MCF 10A (cell line): ENCODE results near the gene METTL15. TPM values are rescaled to one million over a fixed set of nuclear protein-coding genes. Genes with fewer than 3 reads are reported as not detected.
"Not testable (repeated sequence)": the region's sequence is repeated elsewhere in the genome, so short reads cannot be mapped to it uniquely, and the experiment has no call there.

Source experiments
- BruUV-seq: library from RNA; stranded (reverse); fragments of 400-500 nt; replicated peaks from 2 replicates; lab custom pipeline; 2021; lab: Mats Ljungman, UMichigan
- CTCF ChIA-PET: fragments of 300-600 bp; sonication (Branson Sonifier 250); formaldehyde crosslinking; extraction: SDS; loops from one replicate; lab custom pipeline; 2021; ENCODE audit warnings: antibody characterized with exemption, inconsistent platforms; lab: Yijun Ruan, JAX
- POLR2A ChIA-PET: fragments of 300-600, 350-650 bp; sonication (Branson Sonifier 250); formaldehyde crosslinking; extraction: SDS; loops from one replicate; lab custom pipeline; 2020; ENCODE audit warnings: antibody characterized with exemption, inconsistent platforms; lab: Yijun Ruan, JAX
- DNase-seq: peaks from one replicate; pipeline ENCODE4 v3.0.0-alpha.2; 2018; ENCODE audit not compliant: unreplicated experiment
- H3K27ac Mint-ChIP-seq: one replicate; pipeline ENCODE4 v1.8.0; 2022; ENCODE audit warnings: mild to moderate bottlenecking, low read depth, mixed read lengths; ENCODE audit not compliant: unreplicated experiment
- H3K27me3 Mint-ChIP-seq: one replicate; pipeline ENCODE4 v1.8.0; 2022; ENCODE audit warnings: mixed read lengths; ENCODE audit not compliant: insufficient read depth, unreplicated experiment
- H3K36me3 Mint-ChIP-seq: one replicate; pipeline ENCODE4 v1.8.0; 2022; ENCODE audit warnings: mild to moderate bottlenecking, moderate library complexity, mixed read lengths; ENCODE audit not compliant: insufficient read depth, unreplicated experiment
- H3K4me1 Mint-ChIP-seq: one replicate; pipeline ENCODE4 v1.8.0; 2022; ENCODE audit warnings: mixed read lengths; ENCODE audit not compliant: insufficient read depth, unreplicated experiment
- H3K4me3 Mint-ChIP-seq: one replicate; pipeline ENCODE4 v1.8.0; 2022; ENCODE audit warnings: mild to moderate bottlenecking, moderate library complexity, mixed read lengths; ENCODE audit not compliant: unreplicated experiment
- H3K9me3 Mint-ChIP-seq: one replicate; pipeline ENCODE4 v1.8.0; 2022; ENCODE audit warnings: mixed read lengths; ENCODE audit not compliant: unreplicated experiment
- CTCF ChIP-seq: fragments of 200-600 bp; IDR thresholded peaks from one replicate; pipeline ENCODE4 v1.8.0; 2022; ENCODE audit warnings: antibody characterized with exemption, mild to moderate bottlenecking; ENCODE audit not compliant: unreplicated experiment
- intact Hi-C: fragments of 100-400 bp; cut with micrococcal nuclease; formaldehyde crosslinking; loops from 2 replicates; pipeline ENCODE4 v1.14.1; 2022
- total RNA-seq: library from RNA; stranded (reverse); gene quantifications from 2 replicates; pipeline ENCODE4 v1.2.3, GENCODE V29; 2022

METTL15 gene
- total RNA-seq, 1 experiment from 2014 or later = 16.8 TPM

GRCh38 chr11:28077521-28077920, 30.7 kb upstream of the METTL15 start:
- Mint-ChIP-seq H3K27me3 (no peaks in the 10 kb centered on the region), H3K4me3 (no peak overlapping the region), H3K36me3 (peaks cover 21% of the 10 kb centered on the region), H3K4me1 (peaks cover 2% of the 10 kb centered on the region), H3K27ac (no peak overlapping the region), H3K9me3 (no peaks in the 10 kb centered on the region)
- TF ChIP-seq CTCF = no peak
- BruUV-seq = no TSS peak
- intact Hi-C loops = no loop called here
- ChIA-PET CTCF (interaction anchor here (1.1 kb wide), 1 partner anchor 203 kb away, joined by 3 read pairs; no protein-coding TSS in a partner anchor), POLR2A (interaction anchor here (0.8 to 1.0 kb wide), 2 partner anchors 12 to 20 kb away, joined by 3 read pairs; no protein-coding TSS in a partner anchor)
- DNase-seq = no peak

- TF ChIP-seq CTCF = no peak
- POLR2A ChIA-PET = interaction anchor here (0.6 kb wide), 1 partner anchor 45 kb away, joined by 3 read pairs; no protein-coding TSS in a partner anchor
- CTCF ChIA-PET = no interaction called here
- intact Hi-C loops = no loop called here
- Mint-ChIP-seq H3K27ac (no peak overlapping the region), H3K36me3 (peaks cover 6% of the 10 kb centered on the region), H3K9me3 (no peaks in the 10 kb centered on the region), H3K4me3 (no peak overlapping the region), H3K4me1 (no peaks in the 10 kb centered on the region), H3K27me3 (no peaks in the 10 kb centered on the region)
- BruUV-seq = no TSS peak
- no peak for DNase-seq
These were observed 25.1 kb upstream of the METTL15 start for GRCh38 chr11:28083118-28083517.

- ChIA-PET POLR2A (interaction anchor here (0.6 to 7.5 kb wide), 6 partner anchors 11 to 373 kb away, joined by 3 to 59 read pairs (median 4); partner anchors contain the start of genes KIF18A and METTL15), CTCF (interaction anchor here (0.6 to 1.4 kb wide), 4 partner anchors 12 to 247 kb away, joined by 3 to 4 read pairs (median 4); no protein-coding TSS in a partner anchor)
- BruUV-seq = no TSS peak
- Mint-ChIP-seq H3K27me3 (no peaks in the 10 kb centered on the region), H3K36me3 (no peaks in the 10 kb centered on the region), H3K9me3 (no peaks in the 10 kb centered on the region), H3K27ac (no peak overlapping the region), H3K4me1 (peaks cover 4% of the 10 kb centered on the region), H3K4me3 (no peak overlapping the region)
- intact Hi-C loops = no loop called here
- TF ChIP-seq CTCF = no peak
- DNase-seq = no peak
These were observed 21.6 kb upstream of the METTL15 start for GRCh38 chr11:28086569-28086968.

GRCh38 chr11:28087192-28087591, 21.0 kb upstream of the METTL15 start:
- H3K9me3 Mint-ChIP-seq, H3K4me3 Mint-ChIP-seq, intact Hi-C loops, H3K27ac Mint-ChIP-seq, DNase-seq, H3K4me1 Mint-ChIP-seq, H3K27me3 Mint-ChIP-seq, BruUV-seq, H3K36me3 Mint-ChIP-seq: not testable (repeated sequence)
- ChIA-PET POLR2A (interaction anchor here (0.6 to 7.5 kb wide), 3 partner anchors 21 to 374 kb away, joined by 4 to 59 read pairs (median 4); partner anchors contain the start of genes KIF18A and METTL15), CTCF (interaction anchor here (0.6 to 1.4 kb wide), 3 partner anchors 17 to 248 kb away, joined by 3 to 4 read pairs (median 4); no protein-coding TSS in a partner anchor)

- ChIA-PET CTCF (interaction anchor here (1.4 kb wide), 1 partner anchor 248 kb away, joined by 3 read pairs; no protein-coding TSS in a partner anchor), POLR2A (interaction anchor here (7.5 kb wide), 1 partner anchor 21 kb away, joined by 59 read pairs; the partner anchor contains the start of genes KIF18A and METTL15)
- H3K36me3 Mint-ChIP-seq, H3K9me3 Mint-ChIP-seq, intact Hi-C loops, DNase-seq, H3K4me3 Mint-ChIP-seq, H3K27ac Mint-ChIP-seq, H3K27me3 Mint-ChIP-seq, BruUV-seq, H3K4me1 Mint-ChIP-seq: not testable (repeated sequence)
These were observed 20.5 kb upstream of the METTL15 start for GRCh38 chr11:28087693-28088092.
